Chondrocyte (in vitro differentiated cells): ENCODE measurements around the gene P4HA2. TPM values are rescaled to one million over a fixed set of nuclear protein-coding genes. Genes with fewer than 3 reads are reported as not detected.

Experiments used
- DNase-seq: peaks from one replicate; pipeline ENCODE4 v3.0.0; 2021; ENCODE audit warnings: mixed read lengths, low spot score
- H3K27ac Mint-ChIP-seq: one replicate; pipeline ENCODE4 v1.8.0; 2021; ENCODE audit warnings: mild to moderate bottlenecking, moderate library complexity, mixed read lengths; ENCODE audit not compliant: unreplicated experiment
- H3K27me3 Mint-ChIP-seq: 2 replicates; pipeline ENCODE4 v1.8.0; 2021; ENCODE audit warnings: low read depth, mixed read lengths
- H3K36me3 Mint-ChIP-seq: 2 replicates; pipeline ENCODE4 v1.8.0; 2021; ENCODE audit warnings: low read depth, mixed read lengths
- H3K4me1 Mint-ChIP-seq: 2 replicates; pipeline ENCODE4 v1.8.0; 2021; ENCODE audit warnings: low read depth, mild to moderate bottlenecking, mixed read lengths
- H3K4me3 Mint-ChIP-seq: one replicate; pipeline ENCODE4 v1.8.0; 2021; ENCODE audit warnings: mild to moderate bottlenecking, moderate library complexity, mixed read lengths; ENCODE audit not compliant: unreplicated experiment
- H3K9me3 Mint-ChIP-seq: 2 replicates; pipeline ENCODE4 v1.8.0; 2021; ENCODE audit warnings: low read depth, mixed read lengths
- CTCF ChIP-seq: fragments of 200-600 bp; sonication (generic); IDR thresholded peaks from 2 replicates; pipeline ENCODE4 v1.5.0; 2021; ENCODE audit warnings: antibody characterized with exemption, mild to moderate bottlenecking, moderate library complexity
- total RNA-seq: library from RNA; stranded (reverse); gene quantifications from 3 replicates; pipeline ENCODE4 v1.2.1, GENCODE V29; 2021

The P4HA2 gene
- total RNA-seq, 1 donor from 2014 or later: 302 TPM

GRCh38 chr5:132259069-132259851 is 31.6 kb upstream of the P4HA2 start:
- H3K4me1 Mint-ChIP-seq: peaks cover 62% of the 10 kb centered on the region
- no peak for TF ChIP-seq CTCF
- H3K9me3 Mint-ChIP-seq: no peaks in the 10 kb centered on the region

GRCh38 chr5:132258102-132259068 is 30.7 kb upstream of the P4HA2 start:
- no peaks in the 10 kb centered on the region for H3K9me3 Mint-ChIP-seq
- peak overlapping the region; percentile 91 for H3K27ac Mint-ChIP-seq
- peaks cover 10% of the 10 kb centered on the region for H3K36me3 Mint-ChIP-seq
- TF ChIP-seq CTCF: no peak
- no peaks in the 10 kb centered on the region for H3K27me3 Mint-ChIP-seq
- peaks cover 59% of the 10 kb centered on the region for H3K4me1 Mint-ChIP-seq
- H3K4me3 Mint-ChIP-seq: peak overlapping the region; percentile 81
- DNase-seq: peak; percentile 77

More at GRCh38 chr5:132259069-132259851, 31.6 kb upstream of the P4HA2 start:
- Mint-ChIP-seq H3K27me3 (no peaks in the 10 kb centered on the region), H3K27ac (peak overlapping the region; percentile 91), H3K4me3 (peak overlapping the region; percentile 81), H3K36me3 (peaks cover 11% of the 10 kb centered on the region)
- DNase-seq: peak; percentile 97

GRCh38 chr5:132257131-132258101 is 29.8 kb upstream of the P4HA2 start, which contains the start of gene PDLIM4:
PDLIM4 (plus strand) TSS chr5:132257696; CDS start chr5:132257735, 39 bp downstream.
- Mint-ChIP-seq H3K36me3 (peaks cover 8% of the 10 kb centered on the region), H3K4me1 (peaks cover 59% of the 10 kb centered on the region), H3K27me3 (no peaks in the 10 kb centered on the region), H3K27ac (peak within 1 kb of the TSS; percentile 91), H3K9me3 (no peaks in the 10 kb centered on the region), H3K4me3 (peak within 1 kb of the TSS; percentile 81)
- peak; percentile 87 for DNase-seq
- TF ChIP-seq CTCF: no peak

DNA sequence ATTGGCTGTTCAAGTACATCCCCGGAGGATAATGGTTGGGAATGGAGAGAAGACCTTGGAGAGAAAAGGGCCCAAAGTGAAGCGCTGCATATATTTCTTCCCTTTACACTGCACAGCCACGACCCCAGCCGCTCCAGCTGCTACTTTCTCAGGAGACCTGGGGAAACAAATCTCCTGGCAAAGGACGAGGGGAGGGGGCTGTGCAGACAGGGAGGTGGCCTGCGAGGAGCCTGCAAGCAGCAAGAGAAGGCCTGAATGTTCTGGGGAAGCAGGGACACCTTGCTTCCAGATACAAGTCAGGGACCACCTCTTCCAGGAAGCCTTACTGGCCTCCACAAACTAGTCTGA is 29.1 kb upstream of the P4HA2 start:
- peak overlapping the region; percentile 53 for H3K27ac Mint-ChIP-seq
- no peaks in the 10 kb centered on the region for H3K9me3 Mint-ChIP-seq
- H3K4me3 Mint-ChIP-seq: peak overlapping the region; percentile 47

More for the DNA sequence above, 29.1 kb upstream of the P4HA2 start:
- peaks cover 52% of the 10 kb centered on the region for H3K4me1 Mint-ChIP-seq
- no peaks in the 10 kb centered on the region for H3K27me3 Mint-ChIP-seq
- DNase-seq: peak; percentile 61
- peaks cover 4% of the 10 kb centered on the region for H3K36me3 Mint-ChIP-seq
- TF ChIP-seq CTCF: no peak
